HFFc6 (cell line): ENCODE results near the gene PATJ. TPM values are rescaled to one million over a fixed set of nuclear protein-coding genes. Genes with fewer than 3 reads are reported as not detected.
"Not testable (repeated sequence)": the region's sequence is repeated elsewhere in the genome, so short reads cannot be mapped to it uniquely, and the experiment has no call there.

Source experiments
- DNase-seq: peaks from one replicate; pipeline ENCODE4 v3.0.0-alpha.2; 2018
- H3K27ac Mint-ChIP-seq: 2 replicates; pipeline ENCODE4 v1.8.0; 2020; ENCODE audit warnings: mild to moderate bottlenecking, mixed read lengths
- H3K27me3 Mint-ChIP-seq: 2 replicates; pipeline ENCODE4 v1.8.0; 2021; ENCODE audit warnings: mild to moderate bottlenecking, moderate library complexity, mixed read lengths; ENCODE audit not compliant: insufficient read depth
- H3K36me3 Mint-ChIP-seq: 2 replicates; pipeline ENCODE4 v1.8.0; 2021; ENCODE audit warnings: low read depth, mixed read lengths
- H3K4me1 Mint-ChIP-seq: 2 replicates; pipeline ENCODE4 v1.8.0; 2020; ENCODE audit warnings: low read depth, mixed read lengths
- H3K4me3 Mint-ChIP-seq: 2 replicates; pipeline ENCODE4 v1.8.0; 2020; ENCODE audit warnings: mild to moderate bottlenecking, moderate library complexity, mixed read lengths
- H3K9me3 Mint-ChIP-seq: 2 replicates; pipeline ENCODE4 v1.8.0; 2020; ENCODE audit warnings: mild to moderate bottlenecking, mixed read lengths
- total RNA-seq, 6 experiments: library from RNA; stranded (reverse); fragmentation: NEBNext Ultra II Directional; extraction: Animal tissue kit (Norgen Biotek cat#: 25700); gene quantifications; 2 replicates in 1 of 6; 3 replicates in 5 of 6; pipeline ENCODE4 v1.2.3, GENCODE V29; 2021
- TF ChIP-seq, protein P1 (sequence below): fragments of 200-600 bp; sonication (generic); IDR thresholded peaks from 2 replicates; pipeline ENCODE4 v1.5.0; 2021; ENCODE audit warnings: antibody characterized with exemption, mild to moderate bottlenecking

The PATJ gene
- total RNA-seq, 6 experiments from 2014 or later = 4.7 to 8.0 (median 5.7) TPM

DNA sequence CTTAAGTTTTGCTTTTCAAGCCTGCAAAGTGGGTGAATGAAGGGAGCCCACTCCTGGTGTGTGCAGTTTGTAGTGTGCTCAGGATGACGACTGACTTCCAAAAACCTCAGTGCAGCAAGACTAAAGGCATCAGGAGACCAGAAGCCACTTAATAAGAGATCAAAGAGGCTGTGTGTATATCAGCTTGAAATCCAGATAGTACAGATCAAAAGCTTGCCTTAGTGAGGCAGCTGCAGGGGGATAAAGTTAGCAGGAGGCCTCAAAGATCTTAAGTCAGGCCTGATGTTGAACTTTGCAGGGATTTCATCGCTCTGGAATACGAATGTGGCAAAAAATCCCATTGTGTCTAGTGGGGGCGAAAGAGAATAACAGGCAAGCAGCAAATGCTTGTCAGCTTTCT lies 99.8 kb downstream of the PATJ start:
- no peak overlapping the region for H3K27ac Mint-ChIP-seq
- no peaks in the 10 kb centered on the region; the same call in 1 of the 2 replicates for H3K36me3 Mint-ChIP-seq
- H3K4me1 Mint-ChIP-seq = peaks cover 53% of the 10 kb centered on the region
- H3K4me3 Mint-ChIP-seq = no peak overlapping the region
- no peak for DNase-seq
- H3K27me3 Mint-ChIP-seq = no peaks in the 10 kb centered on the region; the same call in 1 of the 2 replicates
- TF ChIP-seq, protein P1, sequence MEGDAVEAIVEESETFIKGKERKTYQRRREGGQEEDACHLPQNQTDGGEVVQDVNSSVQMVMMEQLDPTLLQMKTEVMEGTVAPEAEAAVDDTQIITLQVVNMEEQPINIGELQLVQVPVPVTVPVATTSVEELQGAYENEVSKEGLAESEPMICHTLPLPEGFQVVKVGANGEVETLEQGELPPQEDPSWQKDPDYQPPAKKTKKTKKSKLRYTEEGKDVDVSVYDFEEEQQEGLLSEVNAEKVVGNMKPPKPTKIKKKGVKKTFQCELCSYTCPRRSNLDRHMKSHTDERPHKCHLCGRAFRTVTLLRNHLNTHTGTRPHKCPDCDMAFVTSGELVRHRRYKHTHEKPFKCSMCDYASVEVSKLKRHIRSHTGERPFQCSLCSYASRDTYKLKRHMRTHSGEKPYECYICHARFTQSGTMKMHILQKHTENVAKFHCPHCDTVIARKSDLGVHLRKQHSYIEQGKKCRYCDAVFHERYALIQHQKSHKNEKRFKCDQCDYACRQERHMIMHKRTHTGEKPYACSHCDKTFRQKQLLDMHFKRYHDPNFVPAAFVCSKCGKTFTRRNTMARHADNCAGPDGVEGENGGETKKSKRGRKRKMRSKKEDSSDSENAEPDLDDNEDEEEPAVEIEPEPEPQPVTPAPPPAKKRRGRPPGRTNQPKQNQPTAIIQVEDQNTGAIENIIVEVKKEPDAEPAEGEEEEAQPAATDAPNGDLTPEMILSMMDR = no peak
- H3K9me3 Mint-ChIP-seq = no peaks in the 10 kb centered on the region

DNA sequence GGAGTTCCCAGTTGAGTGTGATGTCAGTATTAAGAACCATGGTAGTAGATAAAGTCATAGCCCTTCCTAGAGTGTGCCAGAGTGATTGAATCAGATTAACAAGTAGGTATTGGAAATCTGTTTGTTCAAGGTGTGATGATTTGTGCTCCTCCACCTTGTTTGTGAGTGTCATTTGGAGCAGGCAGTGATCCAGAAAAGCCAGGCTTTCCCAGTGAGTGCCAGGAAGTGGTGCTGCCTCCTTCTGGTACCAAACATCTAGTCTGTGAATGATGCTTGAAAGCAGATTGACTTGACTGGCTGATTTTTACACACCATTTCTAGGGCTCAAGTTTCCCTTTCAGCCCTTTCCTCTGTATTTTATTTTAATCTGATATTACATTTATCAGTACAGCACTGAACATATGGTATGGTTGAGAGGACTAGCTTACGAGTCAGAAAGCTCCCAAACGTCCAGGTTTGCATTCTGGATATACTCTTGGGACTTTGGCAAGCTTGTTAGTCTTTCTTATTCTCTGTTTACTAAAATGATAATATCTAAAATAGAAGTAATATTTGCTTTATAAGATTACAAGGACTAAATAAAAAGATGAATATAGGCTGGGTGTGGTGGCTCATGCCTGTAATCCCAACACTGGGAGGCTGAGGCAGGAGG lies 100.7 kb downstream of the PATJ start:
- H3K27me3 Mint-ChIP-seq = no peaks in the 10 kb centered on the region; the same call in 1 of the 2 replicates
- DNase-seq = peak; percentile 3

GRCh38 chr1:61844006-61844405 lies 101.7 kb downstream of the PATJ start:
- Mint-ChIP-seq H3K27me3 (no peaks in the 10 kb centered on the region; the same call in 1 of the 2 replicates), H3K4me3 (no peak overlapping the region), H3K9me3 (no peaks in the 10 kb centered on the region), H3K4me1 (peaks cover 54% of the 10 kb centered on the region), H3K36me3 (no peaks in the 10 kb centered on the region; the same call in 1 of the 2 replicates), H3K27ac (no peak overlapping the region)
- TF ChIP-seq, protein P1 = no peak
- no peak for DNase-seq

More for the DNA sequence above, 100.7 kb downstream of the PATJ start:
- Mint-ChIP-seq H3K27ac (no peak overlapping the region), H3K4me3 (no peak overlapping the region), H3K4me1 (peaks cover 56% of the 10 kb centered on the region), H3K36me3 (no peaks in the 10 kb centered on the region; the same call in 1 of the 2 replicates), H3K9me3 (no peaks in the 10 kb centered on the region)
- TF ChIP-seq, protein P1 = peak; percentile 61; the same call in 1 of the 2 replicates

GRCh38 chr1:61844664-61845063 lies 102.4 kb downstream of the PATJ start:
- not testable (repeated sequence) for DNase-seq, H3K27ac Mint-ChIP-seq, H3K36me3 Mint-ChIP-seq, H3K27me3 Mint-ChIP-seq, H3K4me3 Mint-ChIP-seq, H3K9me3 Mint-ChIP-seq
- peaks cover 47% of the 10 kb centered on the region for H3K4me1 Mint-ChIP-seq

GRCh38 chr1:61851235-61851634 lies 109.0 kb downstream of the PATJ start:
- TF ChIP-seq, protein P1 = no peak
- H3K9me3 Mint-ChIP-seq = no peaks in the 10 kb centered on the region
- H3K27ac Mint-ChIP-seq = no peak overlapping the region
- H3K36me3 Mint-ChIP-seq = no peaks in the 10 kb centered on the region
- no peaks in the 10 kb centered on the region for H3K27me3 Mint-ChIP-seq
- H3K4me1 Mint-ChIP-seq = peaks cover 25% of the 10 kb centered on the region
- no peak for DNase-seq
- H3K4me3 Mint-ChIP-seq = no peak overlapping the region

DNA sequence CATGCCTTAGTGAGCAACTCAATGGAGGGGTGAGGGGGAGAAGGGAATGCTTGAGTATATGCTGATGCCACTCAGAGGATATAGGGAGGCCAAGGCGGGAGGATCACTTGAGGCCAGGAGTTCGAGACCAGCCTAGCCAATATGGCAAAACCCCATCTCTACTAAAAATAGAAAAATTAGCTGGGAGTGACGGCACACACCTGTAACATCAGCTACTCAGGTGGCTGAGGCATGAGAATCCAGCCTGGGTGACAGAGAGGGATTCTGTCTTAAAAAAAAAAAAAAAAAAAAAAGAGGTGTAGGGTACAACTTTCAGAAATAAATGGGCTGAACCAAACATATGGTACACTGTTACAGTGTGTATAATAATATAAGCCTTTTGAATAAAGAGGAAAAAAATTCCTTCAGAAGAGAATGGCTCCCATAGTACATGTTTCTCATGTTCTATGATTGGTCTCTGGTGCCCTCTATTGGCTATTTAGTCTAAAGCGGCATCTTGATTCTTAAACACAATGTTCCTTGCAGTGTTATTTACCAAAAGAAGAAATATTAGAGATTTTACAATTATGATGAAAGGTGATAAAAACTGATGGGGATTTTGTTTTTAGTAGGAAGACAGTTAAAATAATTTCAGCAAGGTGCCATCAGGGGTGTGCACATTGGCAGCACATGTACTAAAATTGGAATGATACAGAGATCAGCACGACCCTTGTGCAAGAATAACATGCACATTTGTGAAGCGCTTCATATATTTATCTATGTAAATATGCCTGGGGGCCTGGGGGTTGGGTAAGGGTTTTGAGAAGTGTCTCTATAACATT lies 109.8 kb downstream of the PATJ start:
- Mint-ChIP-seq H3K27me3 (no peaks in the 10 kb centered on the region), H3K4me3 (no peak overlapping the region)

More for the DNA sequence above, 109.8 kb downstream of the PATJ start:
- Mint-ChIP-seq H3K36me3 (no peaks in the 10 kb centered on the region), H3K4me1 (peaks cover 18% of the 10 kb centered on the region), H3K9me3 (no peaks in the 10 kb centered on the region), H3K27ac (no peak overlapping the region)
- DNase-seq = peak; percentile 73
- TF ChIP-seq, protein P1 = peak; percentile 85
